AG08396 (cell line): ENCODE data around the gene C1orf87.

Experiments used
- DNase-seq: peaks from one replicate; pipeline ENCODE4 v3.0.0; 2012; ENCODE audit warnings: low spot score, mixed read lengths

The C1orf87 gene

GRCh38 chr1:60073605-60074278 lies at the start of gene C1orf87:
TSS of gene C1orf87 (minus strand) at chr1:60073770. CDS start at chr1:60072643, 1,127 bp downstream.
- no peak for DNase-seq

- no peak for DNase-seq
Observed at GRCh38 chr1:60118085-60118484, 44.5 kb upstream of the C1orf87 start.

GRCh38 chr1:60114745-60115318 lies 41.3 kb upstream of the C1orf87 start:
- no peak for DNase-seq

- DNase-seq: no peak
Observed at GRCh38 chr1:60113596-60113995, 40.0 kb upstream of the C1orf87 start.

GRCh38 chr1:60113028-60113427 lies 39.5 kb upstream of the C1orf87 start:
- no peak for DNase-seq

GRCh38 chr1:60111716-60112115 lies 38.1 kb upstream of the C1orf87 start:
- DNase-seq: no peak

GRCh38 chr1:60111118-60111517 lies 37.5 kb upstream of the C1orf87 start:
- DNase-seq: no peak

GRCh38 chr1:60108196-60108595 lies 34.6 kb upstream of the C1orf87 start:
- DNase-seq: no peak

GRCh38 chr1:60103186-60103585 lies 29.6 kb upstream of the C1orf87 start:
- no peak for DNase-seq

- DNase-seq: peak; percentile 24
Observed at GRCh38 chr1:60102267-60103061, 28.9 kb upstream of the C1orf87 start.

- no peak for DNase-seq
Observed at GRCh38 chr1:60101516-60101915, 27.9 kb upstream of the C1orf87 start.

- DNase-seq: no peak
Observed at GRCh38 chr1:60091195-60091715, 17.7 kb upstream of the C1orf87 start.

- no peak for DNase-seq
Observed at GRCh38 chr1:60090655-60091054, 17.1 kb upstream of the C1orf87 start.

GRCh38 chr1:60088620-60089155 lies 15.1 kb upstream of the C1orf87 start:
- no peak for DNase-seq

- DNase-seq: no peak
Observed at GRCh38 chr1:60087681-60088080, 14.1 kb upstream of the C1orf87 start.

GRCh38 chr1:60078182-60078581 lies 4.6 kb upstream of the C1orf87 start:
- DNase-seq: peak; percentile 32

GRCh38 chr1:60071296-60071695 lies 2.3 kb downstream of the C1orf87 start:
- DNase-seq: peak; percentile 15

- DNase-seq: no peak
Observed at GRCh38 chr1:60069691-60070090, 3.9 kb downstream of the C1orf87 start.

GRCh38 chr1:60068393-60069045 lies 5.1 kb downstream of the C1orf87 start:
- DNase-seq: peak; percentile 53

- no peak for DNase-seq
Observed at GRCh38 chr1:60066001-60066400, 7.6 kb downstream of the C1orf87 start.

GRCh38 chr1:60065199-60065598 lies 8.4 kb downstream of the C1orf87 start:
- no peak for DNase-seq

GRCh38 chr1:60063561-60063960 lies 10.0 kb downstream of the C1orf87 start:
- DNase-seq: no peak
